Mucosa of rectum (tissue), 2 donors: Measurements from ENCODE around the gene ATP5ME.

Experiments
- H3K27ac ChIP-seq, 2 donors: one replicate each; pipeline ENCODE4 v1.7.0; 2013; ENCODE audit warnings: inconsistent platforms in 2 of 2, low read depth in 2 of 2, low read length in 2 of 2
- H3K27me3 ChIP-seq, 2 donors: one replicate each; pipeline ENCODE4 v1.7.0; 2013; ENCODE audit warnings: low read length in 2 of 2; ENCODE audit not compliant: control insufficient read depth in 2 of 2, insufficient read depth in 2 of 2
- H3K36me3 ChIP-seq, 2 donors: one replicate each; pipeline ENCODE4 v1.7.0; 2013; ENCODE audit warnings: low read length in 2 of 2; ENCODE audit not compliant: control insufficient read depth in 2 of 2, insufficient read depth in 2 of 2
- H3K4me1 ChIP-seq, 2 donors: one replicate each; pipeline ENCODE4 v1.7.0; 2013; ENCODE audit warnings: low read length in 2 of 2, mild to moderate bottlenecking in 1 of 2; ENCODE audit not compliant: control insufficient read depth in 2 of 2, insufficient read depth in 2 of 2
- H3K4me3 ChIP-seq, 2 donors: one replicate each; pipeline ENCODE4 v1.7.0; 2013; ENCODE audit warnings: low read length in 2 of 2
- H3K9ac ChIP-seq, 2 donors: one replicate each; pipeline ENCODE4 v1.7.0; 2013; ENCODE audit warnings: low read length in 2 of 2, low read depth in 1 of 2, mild to moderate bottlenecking in 1 of 2
- H3K9me3 ChIP-seq, 2 donors: one replicate each; pipeline ENCODE4 v1.7.0; 2013; ENCODE audit warnings: low read length in 2 of 2; ENCODE audit not compliant: control insufficient read depth in 2 of 2
- donor health status: healthy.
- donor health status: Normal muscosa, but diverticular disease.

ATP5ME gene

GRCh38 chr4:692771-693554, 18.9 kb upstream of the ATP5ME start:
- Histone ChIP-seq H3K27ac (no peak overlapping the region), H3K27me3 (no peaks in the 10 kb centered on the region), H3K36me3 (no peaks in the 10 kb centered on the region), H3K9me3 (no peaks in the 10 kb centered on the region), H3K9ac (no peak overlapping the region), H3K4me3 (no peak overlapping the region), H3K4me1 (peaks cover 9 to 16% of the 10 kb centered on the region in 2 donors)

GRCh38 chr4:689723-690122, 15.6 kb upstream of the ATP5ME start:
- H3K4me3 ChIP-seq = peak overlapping the region; percentile 54 to 62
- H3K4me1 ChIP-seq = peaks cover 22 to 29% of the 10 kb centered on the region in 2 donors
- peak overlapping the region; percentile 75 to 80 for H3K27ac ChIP-seq
- H3K36me3 ChIP-seq = no peaks in the 10 kb centered on the region
- H3K9ac ChIP-seq = peak overlapping the region in 1 of 2 donors; percentile 78
- no peaks in the 10 kb centered on the region for H3K27me3 ChIP-seq
- no peaks in the 10 kb centered on the region for H3K9me3 ChIP-seq

GRCh38 chr4:688854-689681, 15.0 kb upstream of the ATP5ME start, which contains the start of gene SLC49A3:
Gene SLC49A3, minus strand, starts transcription at chr4:689151. Its CDS starts 24 bp downstream, at chr4:689127.
- Histone ChIP-seq H3K9ac (peak within 1 kb of the TSS in 1 of 2 donors; percentile 78), H3K27me3 (no peaks in the 10 kb centered on the region), H3K4me1 (peaks cover 22 to 29% of the 10 kb centered on the region in 2 donors), H3K4me3 (peak within 1 kb of the TSS; percentile 54 to 62), H3K36me3 (no peaks in the 10 kb centered on the region), H3K27ac (peak within 1 kb of the TSS; percentile 75 to 80), H3K9me3 (no peaks in the 10 kb centered on the region)

- peaks cover 29 to 38% of the 10 kb centered on the region in 2 donors for H3K4me1 ChIP-seq
- H3K9ac ChIP-seq = peak overlapping the region; percentile 32 to 78
- no peaks in the 10 kb centered on the region for H3K9me3 ChIP-seq
- no peaks in the 10 kb centered on the region for H3K36me3 ChIP-seq
- H3K27me3 ChIP-seq = no peaks in the 10 kb centered on the region
- H3K27ac ChIP-seq = peak overlapping the region; percentile 75 to 80
- H3K4me3 ChIP-seq = peak overlapping the region; percentile 41 to 62
Observed at GRCh38 chr4:687971-688853, 14.1 kb upstream of the ATP5ME start.

- H3K4me1 ChIP-seq = peaks cover 38 to 46% of the 10 kb centered on the region in 2 donors
Observed at GRCh38 chr4:687048-687970, 13.2 kb upstream of the ATP5ME start.

GRCh38 chr4:686413-687040, 12.5 kb upstream of the ATP5ME start:
- Histone ChIP-seq H3K9me3 (no peaks in the 10 kb centered on the region), H3K36me3 (no peaks in the 10 kb centered on the region), H3K27me3 (no peaks in the 10 kb centered on the region), H3K4me1 (peaks cover 40 to 50% of the 10 kb centered on the region in 2 donors), H3K27ac (peak overlapping the region; percentile 66 to 75), H3K9ac (no peak overlapping the region), H3K4me3 (peak overlapping the region in 1 of 2 donors; percentile 20)

More at GRCh38 chr4:687048-687970, 13.2 kb upstream of the ATP5ME start:
- Histone ChIP-seq H3K9me3 (no peaks in the 10 kb centered on the region), H3K36me3 (no peaks in the 10 kb centered on the region), H3K4me3 (peak overlapping the region; percentile 20 to 62), H3K27me3 (no peaks in the 10 kb centered on the region), H3K9ac (peak overlapping the region; percentile 32 to 78), H3K27ac (peak overlapping the region; percentile 75 to 80)

- Histone ChIP-seq H3K27ac (no peak overlapping the region), H3K9ac (no peak overlapping the region), H3K9me3 (no peaks in the 10 kb centered on the region), H3K36me3 (no peaks in the 10 kb centered on the region), H3K27me3 (no peaks in the 10 kb centered on the region), H3K4me3 (no peak overlapping the region), H3K4me1 (peaks cover 40 to 51% of the 10 kb centered on the region in 2 donors)
Observed at GRCh38 chr4:685679-686412, 11.8 kb upstream of the ATP5ME start.

GRCh38 chr4:684623-685327, 10.7 kb upstream of the ATP5ME start:
- Histone ChIP-seq H3K27me3 (no peaks in the 10 kb centered on the region), H3K36me3 (no peaks in the 10 kb centered on the region), H3K4me3 (no peak overlapping the region), H3K9ac (no peak overlapping the region), H3K9me3 (no peaks in the 10 kb centered on the region), H3K4me1 (peaks cover 46 to 51% of the 10 kb centered on the region in 2 donors), H3K27ac (no peak overlapping the region)
